IMR-90 (cell line): ENCODE results near the gene SARNP. TPM values are rescaled to one million over a fixed set of nuclear protein-coding genes. Genes with fewer than 3 reads are reported as not detected.

Experiments
- ATAC-seq: fragments of 200-7000 bp; cut with Tn5 transposase; 2 replicates; pipeline ENCODE4 v1.9.1; 2020; ENCODE audit warnings: low read depth, mild to moderate bottlenecking, moderate library complexity
- BruUV-seq: library from RNA; stranded (reverse); fragments of 400-500 nt; replicated peaks from 2 replicates; lab custom pipeline; 2021; lab: Mats Ljungman, UMichigan
- CTCF ChIA-PET: fragments of 300-600 bp; formaldehyde crosslinking; extraction: SDS; loops from one replicate; lab custom pipeline; 2021; ENCODE audit warnings: antibody characterized with exemption; lab: Yijun Ruan, JAX
- POLR2A ChIA-PET: fragments of 300-600 bp; sonication (Branson Sonifier 250); formaldehyde crosslinking; loops from one replicate; lab custom pipeline; 2022; ENCODE audit warnings: antibody characterized with exemption; ENCODE audit not compliant: unreplicated experiment; lab: Charles Lee
- DNase-seq: peaks from one replicate; pipeline ENCODE4 v3.0.0; 2013
- H2AFZ ChIP-seq: replicated peaks from 2 replicates; pipeline ENCODE3; 2013; ENCODE audit warnings: low read length, mild to moderate bottlenecking; ENCODE audit not compliant: poor library complexity
- H2AK5ac ChIP-seq: 2 replicates; pipeline ENCODE4 v1.6.1; 2013; ENCODE audit warnings: low read depth, low read length, inconsistent platforms
- H2AK9ac ChIP-seq: replicated peaks from 2 replicates; pipeline ENCODE3; 2013; ENCODE audit warnings: mild to moderate bottlenecking, low read depth, low read length, moderate library complexity; ENCODE audit not compliant: poor library complexity
- H2BK120ac ChIP-seq: 2 replicates; pipeline ENCODE4 v1.6.1; 2013; ENCODE audit warnings: low read depth, low read length, inconsistent platforms
- H2BK15ac ChIP-seq: 3 replicates; pipeline ENCODE4 v1.6.1; 2013; ENCODE audit warnings: low read depth, low read length, inconsistent platforms
- H2BK20ac ChIP-seq: 2 replicates; pipeline ENCODE4 v1.6.1; 2013; ENCODE audit warnings: low read depth, mild to moderate bottlenecking, inconsistent platforms, low read length, moderate library complexity
- H2BK5ac ChIP-seq: 2 replicates; pipeline ENCODE4 v1.6.1; 2013; ENCODE audit warnings: mild to moderate bottlenecking, low read depth, low read length, inconsistent platforms; ENCODE audit not compliant: poor library complexity, severe bottlenecking
- H3K14ac ChIP-seq: replicated peaks from 2 replicates; pipeline ENCODE4 v1.6.1; 2013; ENCODE audit warnings: low read depth, low read length, inconsistent platforms
- H3K18ac ChIP-seq: 2 replicates; pipeline ENCODE4 v1.6.1; 2013; ENCODE audit warnings: low read depth, low read length, control low read depth
- H3K23ac ChIP-seq: 2 replicates; pipeline ENCODE4 v1.6.1; 2013; ENCODE audit warnings: low read depth, low read length, inconsistent platforms
- H3K27ac ChIP-seq: 2 replicates; pipeline ENCODE4 v1.5.1; 2013; ENCODE audit warnings: mild to moderate bottlenecking, control low read depth, low read length; ENCODE audit not compliant: insufficient read depth
- H3K27me3 ChIP-seq: 2 replicates; pipeline ENCODE4 v1.6.1; 2013; ENCODE audit warnings: low read length; ENCODE audit not compliant: control insufficient read depth, insufficient read depth
- H3K36me3 ChIP-seq: 2 replicates; pipeline ENCODE4 v1.6.1; 2013; ENCODE audit warnings: low read length, mixed read lengths; ENCODE audit not compliant: control insufficient read depth, insufficient read depth
- H3K4ac ChIP-seq: 2 replicates; pipeline ENCODE4 v1.6.1; 2013; ENCODE audit warnings: low read depth, low read length, inconsistent platforms
- H3K4me1 ChIP-seq: 2 replicates; pipeline ENCODE4 v1.6.1; 2013; ENCODE audit warnings: low read length, mixed read lengths; ENCODE audit not compliant: control insufficient read depth, insufficient read depth
- H3K4me2 ChIP-seq: 2 replicates; pipeline ENCODE4 v1.6.1; 2013; ENCODE audit warnings: low read depth, mild to moderate bottlenecking, control low read depth, low read length, moderate library complexity
- H3K4me3 ChIP-seq: 2 replicates; pipeline ENCODE4 v1.5.1; 2013; ENCODE audit warnings: low read depth, mild to moderate bottlenecking, control low read depth, low read length, moderate library complexity; ENCODE audit not compliant: insufficient read depth
- H3K56ac ChIP-seq: 2 replicates; pipeline ENCODE4 v1.6.1; 2013; ENCODE audit warnings: low read length, inconsistent platforms; ENCODE audit not compliant: insufficient read depth; ENCODE audit errors: extremely low read depth
- H3K79me1 ChIP-seq, 2 experiments: 2 replicates each; pipeline ENCODE4 v1.6.1; 2013; ENCODE audit warnings: low read length in 2 of 2, inconsistent platforms in 1 of 2, low read depth in 1 of 2
- H3K9ac ChIP-seq: 2 replicates; pipeline ENCODE4 v1.6.1; 2013; ENCODE audit warnings: low read depth, low read length, control low read depth
- H3K9me1 ChIP-seq: 2 replicates; pipeline ENCODE4 v1.6.1; 2013; ENCODE audit warnings: low read length, inconsistent platforms; ENCODE audit not compliant: insufficient read depth
- H3K9me3 ChIP-seq: 2 replicates; pipeline ENCODE4 v1.6.1; 2013; ENCODE audit warnings: low read length; ENCODE audit not compliant: control insufficient read depth, insufficient read depth
- H4K20me1 ChIP-seq: 2 replicates; pipeline ENCODE4 v1.6.1; 2013; ENCODE audit warnings: low read length, inconsistent platforms; ENCODE audit not compliant: insufficient read depth
- H4K5ac ChIP-seq: 2 replicates; pipeline ENCODE4 v1.6.1; 2013; ENCODE audit warnings: mild to moderate bottlenecking, low read depth, low read length, control low read depth
- H4K8ac ChIP-seq, 2 experiments: 2 replicates each; pipeline ENCODE4 v1.6.1; 2013; ENCODE audit warnings: low read depth in 2 of 2, low read length in 2 of 2, control low read depth in 1 of 2, inconsistent platforms in 1 of 2
- H4K91ac ChIP-seq: 2 replicates; pipeline ENCODE4 v1.6.1; 2013; ENCODE audit warnings: low read depth, low read length, inconsistent platforms; ENCODE audit not compliant: insufficient read depth
- CHD1 ChIP-seq: IDR thresholded peaks from 2 replicates; pipeline ENCODE4 v1.6.1; 2012; ENCODE audit warnings: low read depth, low read length, improper control_type of control experiment
- MAZ ChIP-seq: IDR thresholded peaks from 2 replicates; pipeline ENCODE4 v1.6.1; 2012; ENCODE audit warnings: low read depth, mild to moderate bottlenecking, low read length, improper control_type of control experiment, moderate library complexity, borderline replicate concordance
- MXI1 ChIP-seq: IDR thresholded peaks from 2 replicates; pipeline ENCODE4 v1.6.1; 2012; ENCODE audit warnings: low read depth, mild to moderate bottlenecking, low read length, moderate library complexity, borderline replicate concordance
- POLR2A ChIP-seq: IDR thresholded peaks from 2 replicates; pipeline ENCODE4 v1.6.1; 2012; ENCODE audit warnings: mild to moderate bottlenecking, low read depth, low read length
- WGBS, 2 experiments: methylation state at CpG; one replicate each; pipeline versions ENCODE4 v1.1.5 to v1.1.7; 2013; ENCODE audit warnings: missing lambda C conversion rate in 2 of 2; ENCODE audit not compliant: insufficient read length in 1 of 2; ENCODE audit errors: extremely low coverage in 2 of 2; 5-methylcytosine and 5-hydroxymethylcytosine counted together
- dilution Hi-C: fragments of 300-500 bp; cut with HindIII; formaldehyde crosslinking; loops from one replicate; pipeline ENCODE4 v1.14.3; 2018; ENCODE audit warnings: low sequenced_read_pairs; ENCODE audit not compliant: unreplicated experiment
- in situ Hi-C: fragments of 300-500 bp; cut with MboI; formaldehyde crosslinking; loops from 3 replicates; pipeline ENCODE4 v1.14.3; 2019; ENCODE audit warnings: low sequenced_read_pairs, inconsistent platforms, mixed read lengths
- intact Hi-C: fragments of 100-400 bp; cut with micrococcal nuclease; formaldehyde crosslinking; loops from 2 replicates; pipeline ENCODE4 v1.10.0; 2022
- polyA plus RNA-seq, 3 experiments: library from polyadenylated mRNA; depleted of rRNA; stranded (reverse); fragments of >200 nt; gene quantifications; 2 replicates each; pipeline ENCODE4 v1.2.3, GENCODE V29; 2012; ENCODE audit warnings: low replicate concordance in 1 of 3
- total RNA-seq: library from RNA; depleted of rRNA; stranded (reverse); fragments of >200 nt; gene quantifications from 2 replicates; pipeline ENCODE4 v1.2.3, GENCODE V29; 2012
- TF ChIP-seq, protein P1 (sequence below): fragments of 150-350 bp; IDR thresholded peaks from 2 replicates; pipeline ENCODE4 v1.6.1; 2017; ENCODE audit warnings: mild to moderate bottlenecking, antibody characterized with exemption, low read length, low read depth

The SARNP gene
- total and polyA plus RNA-seq, 2 of the 4 experiments (the other 2 are of a cell fraction), result 46.8 to 103 TPM

DNA sequence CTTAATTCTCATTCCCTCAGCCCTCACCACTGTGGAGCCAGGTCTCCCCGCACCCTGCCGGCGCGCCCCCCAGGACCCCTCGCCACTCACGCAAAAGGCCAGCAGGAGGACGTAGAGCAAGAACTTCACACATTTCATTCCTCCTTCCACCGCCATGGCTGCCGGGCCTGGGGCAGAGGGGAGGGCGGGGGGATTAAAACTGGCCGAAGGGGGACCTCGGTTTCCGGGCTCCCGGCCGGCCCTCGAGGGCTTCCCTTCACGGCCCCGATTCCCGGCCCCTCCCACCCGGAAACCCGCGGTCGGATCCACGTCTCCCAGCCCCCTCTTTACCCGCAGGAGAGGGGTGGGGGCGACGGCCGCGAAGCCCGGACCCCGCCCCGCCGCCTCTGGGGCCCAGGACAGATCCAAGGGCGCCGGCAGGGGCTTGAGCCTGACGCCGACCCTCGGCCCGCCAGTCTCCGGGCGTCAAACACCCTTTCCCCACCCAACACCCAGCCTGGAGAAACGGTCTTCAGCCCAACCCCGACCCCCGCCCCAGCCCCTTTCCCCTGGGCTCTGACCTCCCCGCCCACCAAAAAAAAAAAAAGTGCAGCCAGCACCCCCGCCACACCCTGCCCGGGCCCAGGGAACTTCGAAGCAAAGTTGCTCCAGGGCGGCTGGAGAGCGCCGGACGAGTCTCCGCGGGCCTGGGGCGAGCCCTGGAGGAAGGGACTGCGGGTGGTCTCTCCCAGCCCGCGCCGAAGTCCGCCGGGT is 89.2 kb downstream of the SARNP start:
- Histone ChIP-seq H3K79me1 (peaks cover 10 to 74% of the 10 kb centered on the region in 2 experiments), H3K18ac (peak overlapping the region; percentile 83), H2AK5ac (peak overlapping the region; percentile 96), H4K5ac (peak overlapping the region; percentile 70), H2BK20ac (no peak overlapping the region), H2AK9ac (peak overlapping the region; percentile 99), H2BK120ac (peak overlapping the region; percentile 64), H3K4me3 (peak overlapping the region; percentile 90), H3K4ac (peak overlapping the region; percentile 89), H3K9me3 (no peaks in the 10 kb centered on the region), H3K27me3 (no peaks in the 10 kb centered on the region), H2AFZ (peak overlapping the region; percentile 84), H3K27ac (peak overlapping the region; percentile 98), H3K4me1 (peaks cover 8% of the 10 kb centered on the region), H3K4me2 (peak overlapping the region; percentile 94), H4K8ac (peak overlapping the region; percentile 81 to 85), H3K23ac (peak overlapping the region; percentile 72), H3K9ac (peak overlapping the region; percentile 94), H4K20me1 (peaks cover 55% of the 10 kb centered on the region), H3K14ac (peak overlapping the region; percentile 77), H3K9me1 (no peaks in the 10 kb centered on the region), H3K56ac (peak overlapping the region; percentile 80), H2BK5ac (peak overlapping the region; percentile 95), H4K91ac (peak overlapping the region; percentile 77), H3K36me3 (peaks cover 37% of the 10 kb centered on the region), H2BK15ac (no peak overlapping the region)
- in situ Hi-C loops (no loop called here), intact Hi-C loops (no loop called here), dilution Hi-C loops (no loop called here)
- ATAC-seq (peak; percentile 15), DNase-seq (peak; percentile 53)
- CTCF ChIA-PET, result interaction anchor here (0.6 to 2.0 kb wide), 2 partner anchors 10 to 73 kb away, joined by 3 to 16 read pairs; no protein-coding TSS in a partner anchor
- BruUV-seq, result no TSS peak
- POLR2A ChIA-PET, result no interaction called here
- 0% methylated on average over 21 of the region's 61 CpGs; no CpG with 5 or more reads in 1 of the 2 experiments for WGBS, 2 experiments
- TF ChIP-seq, protein P1, sequence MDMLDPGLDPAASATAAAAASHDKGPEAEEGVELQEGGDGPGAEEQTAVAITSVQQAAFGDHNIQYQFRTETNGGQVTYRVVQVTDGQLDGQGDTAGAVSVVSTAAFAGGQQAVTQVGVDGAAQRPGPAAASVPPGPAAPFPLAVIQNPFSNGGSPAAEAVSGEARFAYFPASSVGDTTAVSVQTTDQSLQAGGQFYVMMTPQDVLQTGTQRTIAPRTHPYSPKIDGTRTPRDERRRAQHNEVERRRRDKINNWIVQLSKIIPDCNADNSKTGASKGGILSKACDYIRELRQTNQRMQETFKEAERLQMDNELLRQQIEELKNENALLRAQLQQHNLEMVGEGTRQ, result no peak
- TF ChIP-seq MXI1 (0 out of 2 replicates have a peak, but pooled peaks have one; percentile 20), POLR2A (peak; percentile 47; the same call in 1 of the 2 replicates), MAZ (peak; percentile 55; the same call in 1 of the 2 replicates), CHD1 (peak; percentile 82)
